SK-N-SH (cell line): ENCODE measurements around the gene AASS. TPM values are rescaled to one million over a fixed set of nuclear protein-coding genes. Genes with fewer than 3 reads are reported as not detected.
"Not testable (repeated sequence)": the region's sequence is repeated elsewhere in the genome, so short reads cannot be mapped to it uniquely, and the experiment has no call there.

ENCODE experiments used
- CTCF ChIA-PET: fragments of 300-600, 350-600 bp; formaldehyde crosslinking; extraction: SDS; loops from one replicate; lab custom pipeline; 2021; lab: Yijun Ruan, JAX
- POLR2A ChIA-PET: fragments of 350-600 bp; sonication (Branson Sonifier 250); formaldehyde crosslinking; extraction: SDS; loops from one replicate; lab custom pipeline; 2020; ENCODE audit warnings: antibody characterized with exemption, inconsistent platforms; lab: Yijun Ruan, JAX
- DNase-seq: peaks from one replicate; pipeline ENCODE4 v3.0.0; 2012
- H2AFZ ChIP-seq: fragments of 200-600 bp; sonication (generic); 2 replicates; pipeline ENCODE4 v1.8.1; 2016; ENCODE audit warnings: antibody characterized with exemption, mild to moderate bottlenecking, low read depth
- H3F3A ChIP-seq: fragments of 200-600 bp; sonication (generic); replicated peaks from 2 replicates; pipeline ENCODE3; 2016; ENCODE audit warnings: antibody characterized with exemption, mild to moderate bottlenecking; ENCODE audit not compliant: insufficient read depth
- H3K27ac ChIP-seq, 2 experiments: fragments of 200-500 bp in 1 of 2; fragments of 200-600 bp in 1 of 2; sonication (Bioruptor generic) in 1 of 2; sonication (generic), shearing (Covaris generic) in 1 of 2; 2 replicates each; pipeline versions ENCODE4 v1.5.1 to v1.6.1; 2014 to 2016; ENCODE audit warnings: low read depth in 2 of 2, inconsistent platforms in 1 of 2, low read length in 1 of 2, mild to moderate bottlenecking in 1 of 2, mixed read lengths in 1 of 2
- H3K27me3 ChIP-seq: fragments of 200-600 bp; sonication (generic), shearing (Covaris generic); 2 replicates; pipeline ENCODE4 v1.6.1; 2016; ENCODE audit warnings: mixed run types; ENCODE audit not compliant: insufficient read depth
- H3K36me3 ChIP-seq, 2 experiments: fragments of 200-500 bp in 1 of 2; fragments of 200-600 bp in 1 of 2; sonication (Bioruptor generic) in 1 of 2; sonication (generic) in 1 of 2; replicated peaks in 1 of 2; 2 replicates each; pipeline versions ENCODE3 to v1.5.1; 2014 to 2016; ENCODE audit warnings: low read length in 1 of 2, mild to moderate bottlenecking in 1 of 2; ENCODE audit not compliant: insufficient read depth in 2 of 2, control insufficient read depth in 1 of 2
- H3K4me1 ChIP-seq, 2 experiments: fragments of 200-500 bp in 1 of 2; fragments of 200-600 bp in 1 of 2; sonication (Bioruptor generic) in 1 of 2; sonication (generic), shearing (Covaris generic) in 1 of 2; 2 replicates each; pipeline versions ENCODE4 v1.5.1 to v1.6.1; 2014 to 2016; ENCODE audit warnings: low read depth in 1 of 2, low read length in 1 of 2, mixed run types in 1 of 2; ENCODE audit not compliant: insufficient read depth in 2 of 2, control insufficient read depth in 1 of 2
- H3K4me2 ChIP-seq: fragments of 200-600 bp; sonication (generic), shearing (Covaris generic); 2 replicates; pipeline ENCODE4 v1.6.1; 2017; ENCODE audit warnings: mixed run types
- H3K4me3 ChIP-seq, 2 experiments: fragments of 200-500 bp in 1 of 2; fragments of 200-600 bp in 1 of 2; sonication (Bioruptor generic) in 1 of 2; sonication (generic), shearing (Covaris generic) in 1 of 2; 2 replicates each; pipeline versions ENCODE4 v1.5.1 to v1.8.1; 2014 to 2016; ENCODE audit warnings: low read depth in 2 of 2, inconsistent platforms in 1 of 2, low read length in 1 of 2, mild to moderate bottlenecking in 1 of 2, mixed read lengths in 1 of 2, moderate library complexity in 1 of 2
- H3K79me2 ChIP-seq: fragments of 200-600 bp; sonication (generic); 2 replicates; pipeline ENCODE4 v1.8.1; 2017; ENCODE audit warnings: mild to moderate bottlenecking; ENCODE audit not compliant: insufficient read depth
- H3K9ac ChIP-seq: fragments of 200-600 bp; sonication (generic); 2 replicates; pipeline ENCODE4 v1.6.1; 2017; ENCODE audit warnings: mixed run types
- H3K9me2 ChIP-seq: fragments of 200-600 bp; sonication (generic); 2 replicates; pipeline ENCODE4 v1.6.1; 2017; ENCODE audit warnings: mixed run types
- H3K9me3 ChIP-seq: fragments of 200-600 bp; sonication (generic); 2 replicates; pipeline ENCODE4 v1.6.1; 2017; ENCODE audit warnings: mixed run types, mild to moderate bottlenecking, moderate library complexity
- H4K20me1 ChIP-seq: fragments of 200-600 bp; sonication (generic); 2 replicates; pipeline ENCODE4 v1.6.1; 2017; ENCODE audit warnings: mild to moderate bottlenecking, mixed run types; ENCODE audit not compliant: insufficient read depth
- CHD2 ChIP-seq: fragments of 150-350 bp; IDR thresholded peaks from 2 replicates; pipeline ENCODE4 v1.6.1; 2018; ENCODE audit warnings: low read length; ENCODE audit not compliant: partially characterized antibody
- CTCF ChIP-seq: fragments of 200-600 bp; sonication (generic); IDR thresholded peaks from 2 replicates; pipeline ENCODE4 v1.6.1; 2017; ENCODE audit warnings: antibody characterized with exemption, mild to moderate bottlenecking, moderate library complexity
- FOSL2 ChIP-seq: IDR thresholded peaks from 2 replicates; pipeline ENCODE4 v1.4.0; 2012; ENCODE audit warnings: low read depth, mild to moderate bottlenecking, moderate library complexity, borderline replicate concordance
- FOXJ3 ChIP-seq: sonication (generic); formaldehyde crosslinking; IDR thresholded peaks from 2 replicates; pipeline ENCODE4 v1.5.1; 2020; ENCODE audit warnings: mild to moderate bottlenecking, missing genetic modification reagents
- NRF1 ChIP-seq: IDR thresholded peaks from 2 replicates; pipeline ENCODE4 v1.6.1; 2012; ENCODE audit warnings: low read depth, mild to moderate bottlenecking, low read length
- PBX3 ChIP-seq: IDR thresholded peaks from 2 replicates; pipeline ENCODE4; 2012
- POLR2AphosphoS5 ChIP-seq: IDR thresholded peaks from 2 replicates; pipeline ENCODE4 v1.6.1; 2012; ENCODE audit warnings: low read depth, low read length
- RAD21 ChIP-seq: IDR thresholded peaks from 2 replicates; pipeline ENCODE4 v1.6.1; 2012; ENCODE audit warnings: mild to moderate bottlenecking, low read length
- RCOR1 ChIP-seq: fragments of 150-350 bp; IDR thresholded peaks from 2 replicates; pipeline ENCODE4 v1.6.1; 2017; ENCODE audit warnings: antibody characterized with exemption, low read length
- SMC3 ChIP-seq: IDR thresholded peaks from 2 replicates; pipeline ENCODE4 v1.6.1; 2012; ENCODE audit warnings: low read depth, low read length, improper control_type of control experiment
- TCF12 ChIP-seq: IDR thresholded peaks from 2 replicates; pipeline ENCODE4 v1.4.0; 2012
- TEAD4 ChIP-seq: IDR thresholded peaks from 2 replicates; pipeline ENCODE4 v1.4.0; 2012; ENCODE audit warnings: mild to moderate bottlenecking, borderline replicate concordance; ENCODE audit not compliant: insufficient read depth
- YY1 ChIP-seq: IDR thresholded peaks from 2 replicates; pipeline ENCODE4 v1.4.0; 2012; ENCODE audit warnings: low read depth, mild to moderate bottlenecking
- WGBS: methylation state at CpG from one replicate; pipeline ENCODE4 v1.1.6; 2017; ENCODE audit warnings: low lambda C conversion rate; 5-methylcytosine and 5-hydroxymethylcytosine counted together
- polyA plus RNA-seq, 3 experiments: library from polyadenylated mRNA; depleted of rRNA; stranded (reverse); fragments of >200 nt; gene quantifications; 2 replicates each; pipeline ENCODE4 v1.2.3, GENCODE V29; 2012

AASS gene
- polyA plus RNA-seq, 1 of the 3 experiments (the other 2 are of a cell fraction) = 0.92 TPM

GRCh38 chr7:122135275-122135674 lies 8.8 kb downstream of the AASS start:
- Histone ChIP-seq H3K36me3 (no peaks in the 10 kb centered on the region), H3K9ac (no peak overlapping the region), H3K4me1 (peaks cover 0 to 5% of the 10 kb centered on the region in 2 experiments; a peak in 2 of 4 replicates), H3K27ac (no peak overlapping the region), H3K4me2 (no peak overlapping the region), H4K20me1 (no peaks in the 10 kb centered on the region), H3K4me3 (no peak overlapping the region), H3K9me3 (no peaks in the 10 kb centered on the region), H3K9me2 (no peaks in the 10 kb centered on the region), H3K79me2 (no peaks in the 10 kb centered on the region), H3K27me3 (peaks cover 8% of the 10 kb centered on the region; the same call in 1 of the 2 replicates), H3F3A (no peaks in the 10 kb centered on the region), H2AFZ (no peak overlapping the region)
- no peak for DNase-seq
- ChIA-PET CTCF (no interaction called here), POLR2A (no interaction called here)
- TF ChIP-seq NRF1 (no peak), CTCF (no peak), PBX3 (no peak), CHD2 (no peak), TEAD4 (no peak), RAD21 (no peak), POLR2AphosphoS5 (no peak), TCF12 (no peak), FOSL2 (no peak), SMC3 (no peak), YY1 (no peak), RCOR1 (no peak), FOXJ3 (no peak)
- 5% methylated on average over 4 of the region's 4 CpGs for WGBS

GRCh38 chr7:122134793-122135192 lies 9.3 kb downstream of the AASS start:
- CTCF ChIA-PET, H2AFZ ChIP-seq, H3K9me3 ChIP-seq, H3K36me3 ChIP-seq, H3F3A ChIP-seq, DNase-seq, POLR2A ChIA-PET, H3K27me3 ChIP-seq, H3K4me1 ChIP-seq, H3K4me3 ChIP-seq, H3K4me2 ChIP-seq, H3K27ac ChIP-seq, H3K9ac ChIP-seq, H3K79me2 ChIP-seq, H4K20me1 ChIP-seq, H3K9me2 ChIP-seq: not testable (repeated sequence)
- WGBS = 4% methylated on average over 3 of the region's 3 CpGs
